NCI-H146 treated with DMSO at 0.1 percent for 48 hours (cell line): ENCODE results near the gene UNC13B.
A peak's percentile ranks its signal among the peaks of the same experiment; 100 is the strongest.

Source experiments
- DNase-seq: peaks from one replicate; lab custom pipeline; 2025; ENCODE audit not compliant: unreplicated experiment; lab: John Stamatoyannopoulos, UW

The UNC13B gene

DNA sequence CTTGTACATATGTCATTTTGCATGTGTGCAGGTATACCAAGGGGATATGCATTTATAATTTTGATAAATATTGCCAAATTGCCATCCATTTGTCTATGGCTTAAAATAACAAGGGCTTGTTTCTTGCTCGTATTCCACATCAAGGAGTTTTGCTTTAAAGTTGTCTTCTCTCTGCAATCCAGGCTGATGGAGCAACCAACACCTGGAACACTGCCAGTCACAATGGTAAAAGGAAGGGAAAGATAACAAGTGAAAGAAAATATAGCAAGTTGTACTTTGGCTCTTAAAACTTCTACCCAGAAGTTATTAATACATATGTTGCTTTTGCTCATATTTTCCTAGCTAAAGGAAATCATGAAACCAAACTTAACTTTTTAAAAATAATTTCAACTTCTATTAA, 156.9 kb downstream of the UNC13B start:
- DNase-seq = no peak

GRCh38 chr9:35322075-35322885, 160.5 kb downstream of the UNC13B start:
- DNase-seq = no peak

GRCh38 chr9:35324966-35325365, 163.2 kb downstream of the UNC13B start:
- no peak for DNase-seq

- no peak for DNase-seq
Measured at GRCh38 chr9:35333551-35333950, 171.7 kb downstream of the UNC13B start.

GRCh38 chr9:35335164-35335563, 173.4 kb downstream of the UNC13B start:
- DNase-seq = no peak

GRCh38 chr9:35338086-35338485, 176.3 kb downstream of the UNC13B start:
- no peak for DNase-seq

DNA sequence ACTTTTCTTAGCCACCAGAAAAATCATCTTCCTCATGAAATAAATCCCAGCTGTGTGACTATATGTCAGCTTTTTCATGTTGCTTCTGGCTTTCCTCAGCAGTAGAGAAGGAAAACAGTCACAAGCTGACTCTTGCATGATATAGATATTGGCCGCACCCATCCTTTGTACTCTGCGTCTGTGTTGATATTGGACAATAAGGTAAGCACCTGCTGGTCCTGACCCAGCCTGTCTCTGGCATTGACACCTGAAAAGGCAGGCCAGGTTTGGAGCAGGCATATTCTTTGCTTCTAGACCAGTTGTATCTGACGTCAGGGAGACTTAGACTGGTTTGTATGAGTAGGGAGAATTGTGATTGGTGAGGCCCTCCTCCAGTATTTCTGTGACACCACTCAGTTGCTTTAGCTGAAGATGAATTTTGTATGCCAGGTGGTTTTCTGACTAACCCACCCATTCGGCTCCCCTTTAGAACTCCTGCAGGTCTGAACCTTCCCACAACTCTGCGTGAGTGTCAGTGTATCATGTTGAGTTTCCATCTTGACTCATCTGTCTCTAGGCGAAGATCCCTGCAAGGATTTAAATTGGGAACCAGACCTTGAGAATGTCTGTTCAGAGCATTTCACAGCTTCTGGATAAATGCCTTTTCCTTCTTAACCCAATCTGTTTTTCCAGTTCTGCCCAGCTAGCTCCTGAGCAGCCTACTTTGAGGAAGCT, 176.9 kb downstream of the UNC13B start:
- peak; percentile 44 for DNase-seq

- no peak for DNase-seq
Measured at GRCh38 chr9:35340046-35340445, 178.2 kb downstream of the UNC13B start.

DNA sequence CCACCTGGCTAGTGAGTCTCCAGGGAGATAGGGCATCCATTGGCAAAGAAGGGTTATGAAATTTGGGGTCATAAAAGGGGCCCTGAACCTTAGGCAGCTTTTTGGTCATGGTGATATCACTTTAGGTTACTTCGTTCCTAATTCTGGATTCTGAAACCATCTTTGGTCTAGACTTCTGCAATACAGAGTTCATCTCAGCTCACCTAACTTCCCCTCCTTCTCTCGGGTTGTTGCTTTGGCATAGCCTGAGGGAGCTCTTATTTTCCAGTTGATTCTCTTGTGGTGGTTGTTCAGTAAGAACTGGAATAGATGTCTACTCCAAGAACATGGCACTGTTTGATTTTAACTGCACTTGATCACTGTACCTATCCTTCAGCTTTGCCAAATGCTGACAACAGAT, 179.2 kb downstream of the UNC13B start:
- no peak for DNase-seq

DNA sequence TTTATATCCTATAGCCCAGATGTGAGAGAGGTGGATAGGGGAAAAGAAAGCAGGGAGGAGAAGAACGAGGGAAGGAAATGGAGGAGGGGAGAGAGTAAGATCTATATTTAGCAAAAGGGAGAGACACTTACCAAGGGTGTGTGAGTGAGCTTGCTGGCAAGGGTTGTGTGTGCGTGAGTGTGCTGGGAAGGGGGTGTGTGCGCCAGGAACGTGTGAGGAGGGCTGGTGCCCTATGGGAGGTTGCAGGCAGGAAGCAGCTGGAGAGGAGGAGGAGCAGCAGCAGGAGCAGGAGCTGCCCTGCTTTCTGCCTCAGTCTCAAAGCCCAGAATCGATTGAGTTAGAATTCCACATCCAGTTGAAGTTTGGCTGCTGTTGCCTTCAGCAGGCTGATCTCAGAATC, 179.8 kb downstream of the UNC13B start:
- DNase-seq = no peak

- DNase-seq = no peak
Measured at GRCh38 chr9:35342221-35342958, 180.6 kb downstream of the UNC13B start.

DNA sequence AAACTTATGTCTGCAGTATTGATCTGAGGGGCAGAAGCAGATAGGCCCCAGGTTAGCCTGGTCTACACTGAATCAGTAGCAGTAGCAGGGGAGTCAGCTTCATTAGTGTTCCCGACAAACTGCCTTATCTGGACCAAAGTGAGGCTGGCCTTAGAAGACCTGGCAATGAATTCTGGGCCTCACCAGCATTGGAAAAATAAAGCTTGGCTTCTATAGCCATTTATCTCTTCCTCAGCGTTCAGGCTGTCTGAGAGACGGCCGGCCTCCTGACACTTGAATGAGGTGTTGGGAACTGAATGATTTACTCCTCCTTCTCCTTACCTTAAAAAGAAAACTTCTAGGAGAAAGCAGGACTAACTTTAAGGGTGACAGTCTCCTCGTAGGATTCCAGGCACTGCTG, 186.3 kb downstream of the UNC13B start:
- no peak for DNase-seq

- no peak for DNase-seq
Measured at GRCh38 chr9:35349287-35349990, 187.6 kb downstream of the UNC13B start.

DNA sequence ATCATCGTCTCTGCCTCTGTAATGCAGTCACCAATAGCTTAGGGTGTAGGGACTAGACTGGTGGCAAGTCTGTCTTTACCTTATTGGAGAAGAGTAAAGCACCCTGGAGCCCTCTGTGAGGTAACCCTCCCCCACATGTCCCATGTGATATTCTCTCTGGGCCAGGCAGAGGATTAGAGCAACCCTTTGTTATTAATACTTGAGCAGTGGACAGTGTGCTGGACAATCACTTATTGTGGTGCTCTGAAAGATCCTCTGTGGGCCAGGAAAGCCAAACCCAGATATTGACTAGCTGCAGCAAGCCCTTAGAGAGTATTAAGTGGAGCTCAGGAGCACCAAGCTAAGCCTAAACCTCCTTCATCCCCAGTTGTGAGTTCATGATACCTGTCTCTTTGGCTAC, 188.4 kb downstream of the UNC13B start:
- no peak for DNase-seq

DNA sequence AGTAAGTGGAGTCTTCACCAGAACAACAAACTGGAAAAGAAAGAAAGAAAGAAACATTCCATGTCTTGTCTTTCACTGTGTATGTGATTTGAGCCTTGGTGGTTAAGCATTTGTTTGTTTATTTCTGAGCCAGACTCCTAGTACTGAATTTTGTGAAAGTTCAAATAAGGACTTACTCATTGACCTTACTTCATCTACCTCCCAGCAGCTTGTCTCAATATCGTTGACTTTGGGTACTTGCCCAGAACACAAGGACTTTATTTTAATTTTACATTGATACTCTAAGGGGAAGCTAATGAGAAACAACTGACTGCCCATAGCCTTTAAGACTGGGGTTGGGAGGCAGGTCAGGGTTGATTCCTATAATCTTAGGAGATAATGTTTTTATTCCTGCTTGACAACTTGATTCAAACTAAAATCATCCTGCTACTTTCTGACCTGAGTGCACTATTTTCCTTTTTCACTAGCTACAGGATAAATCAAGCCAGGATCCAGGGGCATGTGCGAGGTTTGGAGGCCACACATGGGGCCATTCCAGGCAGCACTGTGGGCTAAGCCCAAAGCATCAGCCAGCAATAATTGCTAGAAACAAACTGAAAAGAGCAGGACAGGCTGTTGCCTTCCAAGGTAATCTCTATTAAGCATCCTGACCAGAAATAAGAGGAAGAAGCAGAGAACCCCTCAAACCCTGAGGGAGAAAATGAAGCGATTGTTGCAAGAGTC, 189.2 kb downstream of the UNC13B start:
- DNase-seq = no peak

GRCh38 chr9:35353731-35354365, 192.0 kb downstream of the UNC13B start:
- no peak for DNase-seq

DNA sequence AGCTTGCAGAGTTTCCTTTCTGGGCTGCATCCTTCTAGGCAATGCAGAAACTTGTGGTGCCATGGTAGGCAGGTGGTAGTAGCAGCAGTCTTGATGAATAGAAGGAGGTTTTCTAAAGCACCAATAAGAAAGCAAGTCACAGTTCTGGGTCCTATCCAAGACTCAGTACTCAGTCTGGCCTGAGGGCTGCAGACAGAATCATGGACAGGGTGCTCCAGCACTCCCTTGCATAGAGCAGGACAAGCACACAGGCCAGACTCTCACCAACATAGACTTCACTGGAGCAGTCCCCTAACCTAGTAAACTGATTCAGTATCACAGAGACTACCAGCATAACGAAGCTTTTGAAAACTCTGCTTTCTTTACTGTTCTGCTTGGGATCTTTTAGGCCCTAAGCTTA, 194.1 kb downstream of the UNC13B start:
- DNase-seq = no peak

DNA sequence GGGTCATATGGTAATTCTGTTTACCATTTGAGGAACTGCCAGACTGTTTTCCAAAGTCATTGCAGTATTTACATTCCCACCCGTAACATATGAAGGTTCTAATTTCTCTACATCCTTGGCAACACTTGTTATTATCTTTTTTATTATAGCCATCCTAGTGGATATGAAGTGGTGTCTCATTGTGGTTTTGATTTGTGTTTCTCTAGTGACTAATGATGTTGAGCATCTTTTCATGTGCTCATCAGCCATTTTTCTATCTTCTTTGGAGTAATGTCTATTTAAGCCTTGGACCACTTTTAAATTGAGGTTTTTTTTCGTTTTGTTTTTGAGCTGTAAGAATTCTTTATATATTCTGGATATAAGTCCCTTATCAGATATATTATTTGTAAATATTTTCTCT, 195.3 kb downstream of the UNC13B start:
- DNase-seq = no peak

DNA sequence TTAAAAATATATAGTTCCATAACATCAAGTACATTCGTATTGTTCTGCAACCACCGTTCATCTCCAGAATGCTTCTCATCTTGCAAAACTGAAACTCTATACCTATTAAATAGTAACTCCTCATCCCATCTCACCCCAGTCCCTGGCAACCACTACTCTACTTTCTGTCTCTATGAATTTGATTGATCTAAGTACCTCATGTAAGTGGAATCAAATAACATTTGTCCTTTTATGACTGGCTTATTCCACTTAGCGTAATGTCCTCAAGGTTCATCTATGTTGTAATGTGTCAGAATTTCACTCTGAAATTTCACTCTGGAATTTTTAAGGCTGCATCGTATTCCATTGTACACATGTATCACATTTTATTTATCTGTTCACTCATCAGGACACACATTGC, 196.0 kb downstream of the UNC13B start:
- no peak for DNase-seq
